SW480 (cell line): ENCODE measurements around the gene PEPD.

Source experiments
- DNase-seq: peaks from one replicate; pipeline ENCODE4 v3.0.0-alpha.2; 2016; ENCODE audit warnings: low spot score

The PEPD gene

GRCh38 chr19:33472691-33473652 lies 48.6 kb downstream of the PEPD start:
- DNase-seq: peak; percentile 58

GRCh38 chr19:33472226-33472625 lies 49.4 kb downstream of the PEPD start:
- no peak for DNase-seq

- DNase-seq: no peak
Measured at GRCh38 chr19:33471111-33471996, 50.2 kb downstream of the PEPD start.

GRCh38 chr19:33470686-33471085 lies 50.9 kb downstream of the PEPD start:
- DNase-seq: no peak

GRCh38 chr19:33470040-33470330 lies 51.6 kb downstream of the PEPD start:
- DNase-seq: no peak

GRCh38 chr19:33469171-33470039 lies 52.2 kb downstream of the PEPD start:
- no peak for DNase-seq

GRCh38 chr19:33468361-33469170 lies 53.0 kb downstream of the PEPD start:
- no peak for DNase-seq

- no peak for DNase-seq
Measured at GRCh38 chr19:33467851-33468250, 53.7 kb downstream of the PEPD start.

GRCh38 chr19:33465834-33466233 lies 55.8 kb downstream of the PEPD start:
- DNase-seq: no peak

- no peak for DNase-seq
Measured at GRCh38 chr19:33465371-33465770, 56.2 kb downstream of the PEPD start.

GRCh38 chr19:33464733-33465115 lies 56.9 kb downstream of the PEPD start:
- no peak for DNase-seq

GRCh38 chr19:33464010-33464732 lies 57.4 kb downstream of the PEPD start:
- DNase-seq: no peak

GRCh38 chr19:33463199-33463598 lies 58.4 kb downstream of the PEPD start:
- no peak for DNase-seq

- DNase-seq: no peak
Measured at GRCh38 chr19:33462112-33462791, 59.3 kb downstream of the PEPD start.

GRCh38 chr19:33461256-33462111 lies 60.1 kb downstream of the PEPD start:
- DNase-seq: no peak

GRCh38 chr19:33460221-33460908 lies 61.2 kb downstream of the PEPD start:
- DNase-seq: no peak

GRCh38 chr19:33459222-33460090 lies 62.1 kb downstream of the PEPD start:
- DNase-seq: no peak
